WERI-Rb-1 (cell line): ENCODE results near the gene MTM1.

ENCODE experiments used
- DNase-seq: peaks from one replicate; pipeline ENCODE4 v3.0.0-alpha.2; 2020
- H3K27ac ChIP-seq: fragments of 250-450 bp; sonication (Bioruptor Pico); 2 replicates; pipeline ENCODE4 v1.5.1; 2020; ENCODE audit warnings: mild to moderate bottlenecking, moderate library complexity
- H3K27me3 ChIP-seq: fragments of 250-450 bp; sonication (Bioruptor Pico); 2 replicates; pipeline ENCODE4 v1.5.1; 2021; ENCODE audit warnings: mild to moderate bottlenecking, low read depth, moderate library complexity; ENCODE audit not compliant: insufficient read depth, severe bottlenecking
- H3K36me3 ChIP-seq: fragments of 250-450 bp; sonication (Bioruptor Pico); 2 replicates; pipeline ENCODE4 v1.5.1; 2020; ENCODE audit warnings: mild to moderate bottlenecking, moderate library complexity
- H3K4me3 ChIP-seq: 2 replicates; pipeline ENCODE4 v1.5.1; 2011; ENCODE audit warnings: low read depth, mild to moderate bottlenecking, control low read depth, low read length
- H3K9me3 ChIP-seq: fragments of 250-450 bp; sonication (Bioruptor Pico); 2 replicates; pipeline ENCODE4 v1.5.1; 2021; ENCODE audit warnings: mild to moderate bottlenecking, moderate library complexity; ENCODE audit not compliant: severe bottlenecking
- TF ChIP-seq, protein P1 (sequence below): IDR thresholded peaks from 2 replicates; pipeline ENCODE4 v1.5.1; 2011; ENCODE audit warnings: low read depth, mild to moderate bottlenecking, control low read depth, inconsistent platforms, low read length

The MTM1 gene

DNA sequence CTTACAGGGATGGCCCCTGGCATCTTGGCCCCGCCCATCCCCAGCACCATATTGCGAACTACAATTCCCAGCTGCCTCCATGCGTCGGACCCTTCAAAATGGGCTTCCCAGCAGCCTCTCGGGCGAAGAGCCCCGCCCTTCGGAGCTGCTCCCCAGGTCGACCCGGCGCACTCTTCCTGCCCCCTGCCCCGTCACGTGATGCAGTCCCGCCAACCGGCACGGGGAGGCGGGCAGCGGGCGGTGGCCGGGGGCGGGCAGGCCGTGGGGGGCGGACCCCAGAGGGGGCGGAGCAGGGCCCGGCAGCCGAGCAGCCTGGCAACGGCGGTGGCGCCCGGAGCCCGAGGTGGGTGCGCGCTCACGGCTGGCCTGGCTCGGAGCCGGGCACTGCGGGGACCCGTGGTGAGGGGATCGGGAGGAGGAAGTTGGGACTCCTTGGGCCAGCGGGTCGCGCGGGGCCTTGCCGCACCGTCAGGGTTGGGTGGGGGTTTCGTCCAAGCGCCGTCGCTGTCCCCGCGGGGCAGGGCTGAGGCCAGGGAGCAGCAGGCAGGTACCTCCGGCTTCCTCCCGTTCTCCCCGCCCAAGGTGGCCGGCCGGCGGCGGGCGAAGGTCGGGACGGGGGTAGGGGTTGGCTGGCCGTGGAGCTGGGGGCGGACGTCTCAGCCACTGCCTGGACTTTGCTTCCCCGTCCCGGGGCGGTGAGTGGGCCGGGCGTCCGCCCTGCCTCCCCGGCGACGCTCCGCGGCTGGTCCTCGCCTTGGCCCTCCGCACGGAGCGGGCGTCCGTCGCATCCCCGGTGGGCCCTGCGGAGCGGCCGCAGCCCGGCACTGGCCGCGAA lies at the start of gene MTM1:
Gene MTM1 (plus strand): TSS at position 302 of the 835 bp plus-strand sequence. CDS start 23,994 bp downstream, outside the sequence.
- DNase-seq = peak; percentile 98
- Histone ChIP-seq H3K27ac (peak within 1 kb of the TSS; percentile 61), H3K36me3 (no peaks in the 10 kb centered on the region), H3K9me3 (peaks cover 2% of the 10 kb centered on the region), H3K4me3 (peak within 1 kb of the TSS; percentile 76), H3K27me3 (peaks cover 7% of the 10 kb centered on the region)
- TF ChIP-seq, protein P1, sequence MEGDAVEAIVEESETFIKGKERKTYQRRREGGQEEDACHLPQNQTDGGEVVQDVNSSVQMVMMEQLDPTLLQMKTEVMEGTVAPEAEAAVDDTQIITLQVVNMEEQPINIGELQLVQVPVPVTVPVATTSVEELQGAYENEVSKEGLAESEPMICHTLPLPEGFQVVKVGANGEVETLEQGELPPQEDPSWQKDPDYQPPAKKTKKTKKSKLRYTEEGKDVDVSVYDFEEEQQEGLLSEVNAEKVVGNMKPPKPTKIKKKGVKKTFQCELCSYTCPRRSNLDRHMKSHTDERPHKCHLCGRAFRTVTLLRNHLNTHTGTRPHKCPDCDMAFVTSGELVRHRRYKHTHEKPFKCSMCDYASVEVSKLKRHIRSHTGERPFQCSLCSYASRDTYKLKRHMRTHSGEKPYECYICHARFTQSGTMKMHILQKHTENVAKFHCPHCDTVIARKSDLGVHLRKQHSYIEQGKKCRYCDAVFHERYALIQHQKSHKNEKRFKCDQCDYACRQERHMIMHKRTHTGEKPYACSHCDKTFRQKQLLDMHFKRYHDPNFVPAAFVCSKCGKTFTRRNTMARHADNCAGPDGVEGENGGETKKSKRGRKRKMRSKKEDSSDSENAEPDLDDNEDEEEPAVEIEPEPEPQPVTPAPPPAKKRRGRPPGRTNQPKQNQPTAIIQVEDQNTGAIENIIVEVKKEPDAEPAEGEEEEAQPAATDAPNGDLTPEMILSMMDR = no peak

DNA sequence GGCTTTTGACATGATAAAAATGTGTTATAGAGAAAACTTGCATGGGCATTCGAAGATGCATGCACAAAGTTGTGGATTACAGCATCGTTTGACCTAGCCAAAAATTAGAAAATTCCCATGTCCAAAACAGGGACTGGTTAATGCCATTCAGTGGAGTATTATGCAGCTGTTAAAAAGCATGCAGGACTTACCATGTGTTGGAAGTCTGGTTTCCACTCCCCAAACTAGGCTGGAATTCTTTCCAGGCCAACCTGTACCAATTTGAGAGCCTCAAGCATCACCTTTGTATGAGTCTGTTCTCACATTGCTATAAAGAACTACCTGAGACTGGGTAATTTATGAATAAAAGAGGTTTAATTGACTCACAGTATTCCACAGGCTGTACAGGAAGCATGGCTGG lies 45.9 kb upstream of the MTM1 start:
- H3K36me3 ChIP-seq = no peaks in the 10 kb centered on the region
- H3K4me3 ChIP-seq = no peak overlapping the region
- TF ChIP-seq, protein P1 = no peak
- H3K27me3 ChIP-seq = no peaks in the 10 kb centered on the region
- no peak for DNase-seq
- no peak overlapping the region for H3K27ac ChIP-seq
- H3K9me3 ChIP-seq = no peaks in the 10 kb centered on the region

GRCh38 chrX:150525061-150525919 lies 43.1 kb upstream of the MTM1 start:
- Histone ChIP-seq H3K9me3 (no peaks in the 10 kb centered on the region), H3K36me3 (no peaks in the 10 kb centered on the region), H3K27ac (no peak overlapping the region), H3K27me3 (no peaks in the 10 kb centered on the region), H3K4me3 (no peak overlapping the region)
- TF ChIP-seq, protein P1 = no peak
- DNase-seq = no peak

DNA sequence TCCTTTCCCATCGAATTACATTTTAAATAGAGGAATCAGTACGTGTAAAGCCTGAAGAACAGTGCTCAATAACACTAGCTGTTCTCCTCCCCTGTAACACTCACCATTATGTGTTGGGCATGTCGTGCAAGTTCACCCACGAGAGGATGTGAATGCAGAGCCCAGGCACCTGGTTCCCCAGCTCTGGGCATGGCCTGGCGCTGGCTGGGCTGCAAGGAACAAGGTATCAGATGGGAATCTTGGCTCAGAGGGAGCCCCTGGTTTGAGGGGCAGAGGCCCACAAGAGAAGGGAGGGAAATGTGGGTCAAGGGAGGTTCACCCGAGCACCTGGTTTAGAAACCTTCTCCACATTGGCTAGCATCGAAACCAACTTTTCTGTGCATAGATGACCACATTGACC lies 41.7 kb upstream of the MTM1 start:
- no peak for DNase-seq
- Histone ChIP-seq H3K9me3 (no peaks in the 10 kb centered on the region), H3K4me3 (no peak overlapping the region), H3K27ac (no peak overlapping the region), H3K36me3 (no peaks in the 10 kb centered on the region), H3K27me3 (no peaks in the 10 kb centered on the region)
- TF ChIP-seq, protein P1 = no peak

DNA sequence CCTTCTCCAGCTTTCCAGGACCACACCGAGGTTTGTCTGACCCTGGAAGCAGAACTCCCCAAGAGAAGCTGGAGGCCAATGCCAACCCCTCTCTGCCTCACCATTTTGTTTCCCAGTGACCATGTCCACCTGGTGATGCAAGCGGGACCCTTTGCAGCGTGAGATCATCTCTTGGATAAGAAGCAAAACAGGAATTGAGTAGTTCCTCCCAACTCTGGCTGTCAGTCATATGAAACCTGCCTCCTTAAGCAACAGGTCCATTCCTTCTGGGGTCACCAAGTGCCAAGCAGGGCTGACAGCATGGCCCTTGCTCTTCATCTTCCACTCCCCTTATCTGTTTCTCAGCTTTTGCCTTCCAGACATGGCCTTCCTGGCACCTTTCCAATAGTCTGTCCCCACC lies 41.3 kb upstream of the MTM1 start:
- no peak overlapping the region for H3K27ac ChIP-seq
- H3K27me3 ChIP-seq = no peaks in the 10 kb centered on the region
- no peaks in the 10 kb centered on the region for H3K9me3 ChIP-seq
- no peaks in the 10 kb centered on the region for H3K36me3 ChIP-seq
- no peak for DNase-seq
- TF ChIP-seq, protein P1 = no peak
- no peak overlapping the region for H3K4me3 ChIP-seq
